HG03439 (cell line): ENCODE results near the gene KCNE2.
"Not testable (repeated sequence)": the region's sequence is repeated elsewhere in the genome, so short reads cannot be mapped to it uniquely, and the experiment has no call there.

ENCODE experiments used
- ATAC-seq: cut with Tn5 transposase; IDR thresholded peaks from one replicate; pipeline ENCODE4 v1.9.1; 2021; ENCODE audit warnings: mild to moderate bottlenecking, moderate library complexity; ENCODE audit not compliant: unreplicated experiment

Gene KCNE2

DNA sequence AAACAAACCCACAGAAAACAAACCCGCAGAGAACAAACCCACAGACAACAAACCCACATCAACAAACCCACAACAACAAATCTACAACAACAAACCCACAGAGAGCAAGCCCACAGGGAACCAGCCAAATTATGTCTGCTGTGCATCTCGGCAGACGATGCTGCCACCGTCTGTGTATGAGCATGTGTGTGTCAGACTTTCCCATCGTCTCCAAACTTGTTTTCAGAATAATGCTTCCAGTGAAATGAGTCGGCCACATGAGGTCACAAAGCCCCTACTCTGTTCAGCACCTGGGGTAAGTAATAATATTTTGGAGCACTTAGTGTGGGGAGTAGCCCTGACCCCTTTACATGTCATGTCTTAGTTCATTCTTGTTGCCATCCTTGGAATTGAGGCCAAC, 42.3 kb downstream of the KCNE2 start:
- ATAC-seq = not testable (repeated sequence)

DNA sequence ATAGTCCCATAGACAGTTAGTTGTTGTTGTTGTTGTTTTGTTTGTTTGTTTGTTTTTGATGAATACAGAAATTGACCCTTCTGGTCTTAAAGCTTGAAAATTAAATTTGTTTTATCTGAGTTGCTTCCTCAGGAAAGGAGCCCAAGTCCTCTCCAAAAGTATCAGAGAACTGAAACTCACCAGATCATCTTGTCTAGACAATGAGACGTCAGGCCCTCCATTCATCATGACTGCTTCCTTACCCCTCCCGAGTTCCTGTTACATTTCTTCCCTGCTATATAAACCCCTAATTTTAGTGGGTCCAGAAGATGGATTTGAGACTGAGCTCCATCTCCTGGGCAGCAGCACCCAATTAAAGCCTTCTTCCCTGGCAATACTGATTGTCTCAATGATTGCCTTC, 42.9 kb downstream of the KCNE2 start:
- not testable (repeated sequence) for ATAC-seq

DNA sequence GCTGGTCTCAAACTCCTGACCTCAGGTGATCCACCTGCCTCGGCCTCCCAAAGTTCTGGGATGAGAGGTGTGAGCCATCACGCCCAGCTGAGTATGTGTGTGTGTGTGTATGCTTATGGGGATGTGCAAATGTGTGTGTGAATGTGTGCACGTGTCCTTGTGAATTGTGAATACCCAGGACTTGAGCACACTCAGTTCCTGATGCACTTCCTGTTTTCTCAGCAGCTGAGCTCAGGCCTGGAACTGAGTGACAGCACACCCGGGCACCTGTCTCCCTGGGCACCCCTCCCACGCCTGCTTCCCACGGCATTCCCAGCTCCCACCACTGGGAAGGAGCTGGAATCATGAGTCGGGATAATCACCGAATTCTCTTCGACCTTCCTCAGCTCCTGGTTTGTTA, 43.5 kb downstream of the KCNE2 start:
- ATAC-seq = not testable (repeated sequence)

DNA sequence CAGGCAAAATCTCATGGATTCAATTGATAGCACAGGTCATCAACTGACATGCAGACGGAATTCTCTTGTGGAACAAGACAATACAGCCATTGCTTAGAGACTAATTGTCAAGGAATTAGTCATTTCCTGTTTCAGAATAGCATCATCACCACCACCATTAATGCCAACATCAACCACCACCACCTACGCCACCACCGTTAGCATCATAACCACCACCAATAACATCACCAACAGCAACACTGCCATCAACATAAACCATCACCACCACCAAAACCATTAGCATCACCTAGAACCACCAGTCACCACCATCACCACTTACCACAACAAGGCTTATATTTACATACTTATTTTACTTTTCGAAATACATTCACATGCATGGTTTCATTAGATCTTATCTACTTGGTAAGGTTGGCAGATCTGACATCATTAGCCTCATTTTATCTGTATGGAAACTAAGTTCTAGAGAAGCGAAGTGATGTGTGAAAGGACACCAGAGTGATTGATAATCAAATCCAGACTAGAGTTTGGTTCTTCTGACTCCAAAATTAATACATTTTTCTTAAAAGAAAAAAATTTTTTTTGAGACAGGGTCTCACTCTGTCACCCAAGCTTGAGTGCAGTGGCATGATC, 53.8 kb downstream of the KCNE2 start:
- not testable (repeated sequence) for ATAC-seq
